Vagina (tissue), 2 donors: Measurements from ENCODE around the gene NEO1.

ENCODE experiments used
- POLR2A ChIP-seq, 2 donors: fragments of 450-650 bp; IDR thresholded peaks; one replicate each; pipeline ENCODE4 v1.6.1; 2017; ENCODE audit warnings: antibody characterized with exemption in 2 of 2, mild to moderate bottlenecking in 2 of 2, moderate library complexity in 2 of 2
- POLR2AphosphoS5 ChIP-seq, 2 donors: sonication (generic); formaldehyde crosslinking; IDR thresholded peaks; one replicate each; pipeline ENCODE4 v1.9.0; 2017; ENCODE audit warnings: antibody characterized with exemption in 2 of 2, mild to moderate bottlenecking in 2 of 2, low read depth in 1 of 2; ENCODE audit not compliant: insufficient read depth in 1 of 2
- TF ChIP-seq, protein P1 (sequence below), 3 experiments: fragments of 450-650 bp in 2 of 3; fragments of 200-600 bp in 1 of 3; sonication (generic) in 1 of 3; IDR thresholded peaks; one replicate each; pipeline ENCODE4 v1.5.1; 2017 to 2019; ENCODE audit warnings: antibody characterized with exemption in 3 of 3, mild to moderate bottlenecking in 2 of 3, moderate library complexity in 2 of 3

- TF ChIP-seq, protein P1, sequence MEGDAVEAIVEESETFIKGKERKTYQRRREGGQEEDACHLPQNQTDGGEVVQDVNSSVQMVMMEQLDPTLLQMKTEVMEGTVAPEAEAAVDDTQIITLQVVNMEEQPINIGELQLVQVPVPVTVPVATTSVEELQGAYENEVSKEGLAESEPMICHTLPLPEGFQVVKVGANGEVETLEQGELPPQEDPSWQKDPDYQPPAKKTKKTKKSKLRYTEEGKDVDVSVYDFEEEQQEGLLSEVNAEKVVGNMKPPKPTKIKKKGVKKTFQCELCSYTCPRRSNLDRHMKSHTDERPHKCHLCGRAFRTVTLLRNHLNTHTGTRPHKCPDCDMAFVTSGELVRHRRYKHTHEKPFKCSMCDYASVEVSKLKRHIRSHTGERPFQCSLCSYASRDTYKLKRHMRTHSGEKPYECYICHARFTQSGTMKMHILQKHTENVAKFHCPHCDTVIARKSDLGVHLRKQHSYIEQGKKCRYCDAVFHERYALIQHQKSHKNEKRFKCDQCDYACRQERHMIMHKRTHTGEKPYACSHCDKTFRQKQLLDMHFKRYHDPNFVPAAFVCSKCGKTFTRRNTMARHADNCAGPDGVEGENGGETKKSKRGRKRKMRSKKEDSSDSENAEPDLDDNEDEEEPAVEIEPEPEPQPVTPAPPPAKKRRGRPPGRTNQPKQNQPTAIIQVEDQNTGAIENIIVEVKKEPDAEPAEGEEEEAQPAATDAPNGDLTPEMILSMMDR (IDR thresholded peaks at IDR 0.05): no peak
- TF ChIP-seq POLR2A (IDR thresholded peaks at IDR 0.05) (no peak), POLR2AphosphoS5 (IDR thresholded peaks at IDR 0.05; ENCODE audit: insufficient read depth in 1 of 2, low read depth in 1 of 2) (no peak)
These were observed 81.9 kb downstream of the NEO1 start for GRCh38 chr15:73134196-73134595.
